NCI-H2196 (cell line): ENCODE measurements around the gene CDC42EP2.

Source experiments
- DNase-seq: peaks from one replicate; lab custom pipeline; 2025; ENCODE audit not compliant: unreplicated experiment; lab: John Stamatoyannopoulos, UW

CDC42EP2 gene

DNA sequence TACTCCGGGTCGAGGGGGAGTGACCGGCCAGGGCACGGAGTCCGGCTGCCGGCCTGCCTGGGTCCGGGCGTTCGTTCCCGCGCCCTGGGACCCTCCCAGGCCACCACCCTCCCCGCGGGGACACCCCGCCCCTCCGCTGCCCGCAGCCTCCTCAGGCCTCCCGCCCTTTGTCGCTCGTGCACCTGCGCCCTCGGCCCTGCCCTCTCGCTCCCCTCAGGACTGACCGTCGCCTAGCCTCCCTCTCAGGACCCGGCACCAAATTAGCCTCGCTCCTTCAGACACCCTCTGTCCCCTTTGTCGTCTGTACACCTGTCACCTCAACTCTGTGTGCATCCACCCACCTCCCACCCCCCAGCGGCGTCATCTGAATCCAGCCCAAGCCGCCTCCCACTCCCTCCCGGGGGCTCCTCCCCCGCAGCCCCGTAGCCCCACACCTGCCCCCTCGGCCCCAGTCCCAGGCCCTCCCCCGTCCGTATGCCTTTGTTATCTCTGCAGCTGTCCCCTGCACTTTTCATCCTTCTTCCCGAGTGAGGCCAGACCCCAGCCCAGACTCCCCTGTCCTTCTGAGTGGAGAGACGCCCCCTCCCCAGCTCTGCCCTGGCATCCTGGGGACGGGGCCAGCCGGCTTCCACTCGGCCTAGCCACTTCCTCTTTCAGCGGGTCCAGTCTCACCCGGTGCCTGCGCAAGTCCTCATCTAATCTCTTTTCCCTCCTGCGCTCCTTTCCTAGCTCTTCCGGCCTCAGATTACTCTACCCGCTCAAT is 40.5 kb downstream of the CDC42EP2 start:
- peak; percentile 59 for DNase-seq

DNA sequence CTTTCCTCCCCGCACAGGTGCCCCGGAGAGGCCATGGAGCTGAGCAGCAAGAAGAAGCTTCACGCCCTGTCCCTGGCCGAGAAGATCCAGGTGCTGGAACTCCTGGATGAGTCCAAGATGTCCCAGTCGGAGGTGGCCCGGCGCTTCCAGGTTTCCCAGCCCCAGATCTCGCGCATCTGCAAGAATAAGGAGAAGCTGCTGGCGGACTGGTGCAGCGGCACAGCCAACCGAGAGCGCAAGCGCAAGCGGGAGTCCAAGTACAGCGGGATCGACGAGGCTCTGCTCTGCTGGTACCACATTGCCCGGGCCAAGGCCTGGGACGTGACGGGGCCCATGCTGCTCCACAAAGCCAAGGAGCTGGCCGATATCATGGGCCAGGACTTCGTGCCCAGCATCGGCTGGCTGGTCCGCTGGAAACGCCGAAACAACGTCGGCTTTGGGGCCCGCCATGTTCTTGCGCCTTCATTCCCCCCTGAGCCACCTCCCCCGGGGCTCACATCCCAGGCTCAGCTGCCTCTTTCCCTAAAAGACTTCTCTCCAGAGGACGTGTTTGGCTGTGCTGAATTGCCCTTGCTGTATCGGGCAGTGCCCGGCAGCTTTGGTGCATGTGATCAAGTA is 41.2 kb downstream of the CDC42EP2 start:
- DNase-seq = no peak

GRCh38 chr11:65356394-65356972 is 41.8 kb downstream of the CDC42EP2 start:
- DNase-seq = no peak

- DNase-seq = no peak
These were observed 43.2 kb downstream of the CDC42EP2 start for GRCh38 chr11:65357856-65358356.

DNA sequence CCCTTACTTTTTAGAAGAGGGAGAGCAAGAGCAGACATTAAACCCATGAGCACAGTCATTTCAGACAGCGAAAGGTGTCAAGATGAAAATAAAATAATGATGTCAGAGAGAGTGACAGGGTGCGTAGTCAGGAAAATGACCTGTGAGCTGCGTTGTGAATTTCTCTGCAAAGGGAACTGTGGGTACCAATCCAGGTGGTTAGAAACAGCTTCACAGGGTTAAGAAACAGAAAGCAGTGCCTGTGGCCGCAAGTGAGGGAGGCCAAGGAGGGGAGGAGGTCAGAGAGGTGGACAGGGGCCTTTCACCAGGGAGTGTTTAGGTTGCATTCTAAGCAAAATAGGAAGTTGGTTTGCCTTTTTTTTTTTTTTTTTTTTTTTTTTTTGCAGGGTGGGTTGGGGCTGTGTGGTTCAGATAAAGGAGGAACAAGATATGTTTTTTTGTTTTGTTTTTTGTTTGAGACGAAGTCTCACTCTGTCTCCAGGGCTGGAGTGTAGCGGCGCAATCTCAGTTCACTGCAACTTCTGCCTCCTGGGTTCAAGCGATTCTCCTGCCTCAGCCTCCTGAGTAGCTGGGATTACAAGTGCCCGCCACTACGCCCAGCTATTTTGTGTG is 47.8 kb downstream of the CDC42EP2 start:
- no peak for DNase-seq

- DNase-seq = no peak
These were observed 48.3 kb downstream of the CDC42EP2 start for GRCh38 chr11:65362966-65363365.

DNA sequence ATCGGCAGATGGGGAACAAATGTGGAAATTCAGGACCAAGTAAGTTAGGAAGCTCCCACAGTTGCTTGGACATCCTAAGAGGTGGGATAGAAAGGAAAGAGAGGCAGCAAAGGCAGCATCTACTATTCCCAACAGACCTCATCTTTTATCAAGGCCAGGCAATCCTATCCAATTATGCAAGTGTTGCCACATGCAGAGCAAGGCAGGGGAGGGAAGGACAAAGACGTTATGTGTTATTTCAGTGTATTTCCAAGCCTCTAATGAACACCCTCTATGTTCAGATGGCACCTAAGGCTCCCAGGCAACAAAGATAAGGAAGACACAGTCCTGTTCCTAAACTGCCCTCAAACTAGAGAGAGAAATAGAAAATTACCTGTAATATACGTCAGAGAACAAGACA is 49.1 kb downstream of the CDC42EP2 start:
- DNase-seq = no peak

DNA sequence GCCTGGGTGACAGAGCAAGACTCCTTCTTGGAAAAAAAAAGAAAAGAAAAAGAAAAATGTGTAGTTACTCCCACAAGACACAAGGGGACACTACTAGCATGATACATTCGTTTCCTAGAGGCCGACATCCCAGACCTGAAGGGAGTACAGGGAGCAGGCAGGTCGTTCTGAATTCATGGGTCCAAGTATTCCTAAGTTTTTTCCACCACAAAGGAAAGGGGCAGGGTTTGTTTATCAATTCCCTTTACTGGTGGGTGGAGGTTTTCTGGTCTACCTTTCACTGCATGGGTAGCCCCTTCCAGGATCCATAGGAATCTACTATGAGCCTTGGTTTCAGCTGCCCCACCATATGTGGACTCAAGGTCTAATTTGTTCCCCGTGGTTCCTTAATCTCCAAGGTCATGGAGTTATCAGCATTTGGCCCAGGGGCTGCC is 51.7 kb downstream of the CDC42EP2 start:
- DNase-seq = peak; percentile 74

- no peak for DNase-seq
These were observed 56.0 kb downstream of the CDC42EP2 start for GRCh38 chr11:65370659-65371049.
